MM.1S (cell line): ENCODE measurements around the gene EFHC2.

Experiments
- DNase-seq: peaks from one replicate; pipeline ENCODE4 v3.0.0-alpha.2; 2015
- H2AFZ ChIP-seq: fragments of 300-600 bp; sonication (generic); 2 replicates; pipeline ENCODE4 v1.6.0; 2016; ENCODE audit warnings: antibody characterized with exemption, low read length
- H3F3A ChIP-seq: fragments of 300-600 bp; sonication (generic); 2 replicates; pipeline ENCODE4 v1.6.1; 2016; ENCODE audit warnings: mild to moderate bottlenecking, antibody characterized with exemption, low read length, moderate library complexity, mixed read lengths; ENCODE audit not compliant: insufficient read depth
- H3K27ac ChIP-seq: fragments of 300-600 bp; sonication (generic); 2 replicates; pipeline ENCODE4 v1.5.1; 2016; ENCODE audit warnings: mild to moderate bottlenecking, low read length
- H3K27me3 ChIP-seq: fragments of 300-600 bp; sonication (generic); replicated peaks from 2 replicates; pipeline ENCODE4 v1.6.0; 2016; ENCODE audit warnings: low read length; ENCODE audit not compliant: insufficient read depth
- H3K36me3 ChIP-seq: fragments of 300-600 bp; sonication (generic); replicated peaks from 2 replicates; pipeline ENCODE4 v1.6.1; 2016; ENCODE audit warnings: mild to moderate bottlenecking, low read length, mixed read lengths; ENCODE audit not compliant: insufficient read depth
- H3K4me1 ChIP-seq: fragments of 300-600 bp; sonication (generic); 2 replicates; pipeline ENCODE4 v1.6.1; 2016; ENCODE audit warnings: low read length, mixed read lengths
- H3K4me2 ChIP-seq: fragments of 300-600 bp; sonication (generic); 2 replicates; pipeline ENCODE4 v1.6.0; 2016; ENCODE audit warnings: low read depth, low read length
- H3K4me3 ChIP-seq: fragments of 300-600 bp; sonication (generic); 2 replicates; pipeline ENCODE4 v1.5.1; 2016; ENCODE audit warnings: low read length, mixed read lengths
- H3K79me2 ChIP-seq: fragments of 300-600 bp; sonication (generic); 2 replicates; pipeline ENCODE4 v1.6.1; 2016; ENCODE audit warnings: mixed run types, low read length, mixed read lengths
- H3K9ac ChIP-seq: fragments of 300-600 bp; sonication (generic); 2 replicates; pipeline ENCODE4 v1.6.1; 2016; ENCODE audit warnings: low read length, mixed read lengths
- H3K9me2 ChIP-seq: fragments of 300-600 bp; sonication (generic); replicated peaks from 2 replicates; pipeline ENCODE4 v1.6.1; 2016; ENCODE audit warnings: mild to moderate bottlenecking, low read length, mixed read lengths; ENCODE audit not compliant: insufficient read depth
- H3K9me3 ChIP-seq: fragments of 300-600 bp; sonication (generic); replicated peaks from 2 replicates; pipeline ENCODE4 v1.6.1; 2016; ENCODE audit warnings: mild to moderate bottlenecking, low read length, mixed read lengths; ENCODE audit not compliant: insufficient read depth
- H4K20me1 ChIP-seq: fragments of 300-600 bp; sonication (generic); 2 replicates; pipeline ENCODE4 v1.6.1; 2016; ENCODE audit warnings: mild to moderate bottlenecking, low read length, moderate library complexity, mixed read lengths; ENCODE audit not compliant: insufficient read depth
- CTCF ChIP-seq: fragments of 300-600 bp; sonication (generic); IDR thresholded peaks from 2 replicates; pipeline ENCODE4 v1.5.1; 2016; ENCODE audit warnings: antibody characterized with exemption, low read length, mixed read lengths
- EZH2 ChIP-seq: fragments of 300-600 bp; sonication (generic); optimal IDR thresholded peaks from 2 replicates; pipeline ENCODE3; 2017; ENCODE audit warnings: low read depth, mild to moderate bottlenecking, antibody characterized with exemption, low read length, mixed read lengths
- EZH2phosphoT487 ChIP-seq: fragments of 300-600 bp; sonication (generic); IDR thresholded peaks from 2 replicates; pipeline ENCODE4 v1.6.1; 2018; ENCODE audit warnings: antibody characterized with exemption, low read length

EFHC2 gene

GRCh38 chrX:44228621-44229020 lies 114.9 kb downstream of the EFHC2 start:
- Histone ChIP-seq H4K20me1 (no peaks in the 10 kb centered on the region), H3K9me2 (no peaks in the 10 kb centered on the region), H3K27me3 (no peaks in the 10 kb centered on the region), H2AFZ (no peak overlapping the region), H3K27ac (no peak overlapping the region), H3K4me1 (no peaks in the 10 kb centered on the region), H3K4me3 (no peak overlapping the region), H3K4me2 (no peak overlapping the region), H3K79me2 (no peaks in the 10 kb centered on the region), H3K9ac (no peak overlapping the region), H3K36me3 (no peaks in the 10 kb centered on the region), H3F3A (no peaks in the 10 kb centered on the region), H3K9me3 (no peaks in the 10 kb centered on the region)
- TF ChIP-seq EZH2 (no peak), EZH2phosphoT487 (no peak), CTCF (no peak)
- DNase-seq = no peak

- Histone ChIP-seq H2AFZ (no peak overlapping the region), H3K27me3 (no peaks in the 10 kb centered on the region), H4K20me1 (no peaks in the 10 kb centered on the region), H3K4me3 (no peak overlapping the region), H3K27ac (no peak overlapping the region), H3F3A (no peaks in the 10 kb centered on the region), H3K4me1 (no peaks in the 10 kb centered on the region), H3K79me2 (no peaks in the 10 kb centered on the region), H3K36me3 (no peaks in the 10 kb centered on the region), H3K9me2 (no peaks in the 10 kb centered on the region), H3K4me2 (no peak overlapping the region), H3K9me3 (no peaks in the 10 kb centered on the region), H3K9ac (no peak overlapping the region)
- TF ChIP-seq CTCF (no peak), EZH2phosphoT487 (no peak), EZH2 (no peak)
- no peak for DNase-seq
Observed at GRCh38 chrX:44227991-44228390, 115.5 kb downstream of the EFHC2 start.

GRCh38 chrX:44225667-44226066 lies 117.8 kb downstream of the EFHC2 start:
- Histone ChIP-seq H3F3A (no peaks in the 10 kb centered on the region), H3K4me2 (no peak overlapping the region), H3K4me1 (no peaks in the 10 kb centered on the region), H3K9ac (no peak overlapping the region), H4K20me1 (no peaks in the 10 kb centered on the region), H2AFZ (no peak overlapping the region), H3K79me2 (no peaks in the 10 kb centered on the region), H3K27me3 (no peaks in the 10 kb centered on the region), H3K27ac (no peak overlapping the region), H3K9me3 (no peaks in the 10 kb centered on the region), H3K9me2 (no peaks in the 10 kb centered on the region), H3K36me3 (no peaks in the 10 kb centered on the region), H3K4me3 (no peak overlapping the region)
- no peak for DNase-seq
- no peak for TF ChIP-seq EZH2phosphoT487
- TF ChIP-seq CTCF = no peak
- no peak for TF ChIP-seq EZH2
